Measurements from ENCODE around the gene HLX. TPM values are rescaled to one million over a fixed set of nuclear protein-coding genes. Genes with fewer than 3 reads are reported as not detected.

HLX gene
- total and polyA plus RNA-seq, 2 donors (not counting 1 experiment from before 2014, with no cell fraction given): 8.2 to 22.3 TPM

DNA sequence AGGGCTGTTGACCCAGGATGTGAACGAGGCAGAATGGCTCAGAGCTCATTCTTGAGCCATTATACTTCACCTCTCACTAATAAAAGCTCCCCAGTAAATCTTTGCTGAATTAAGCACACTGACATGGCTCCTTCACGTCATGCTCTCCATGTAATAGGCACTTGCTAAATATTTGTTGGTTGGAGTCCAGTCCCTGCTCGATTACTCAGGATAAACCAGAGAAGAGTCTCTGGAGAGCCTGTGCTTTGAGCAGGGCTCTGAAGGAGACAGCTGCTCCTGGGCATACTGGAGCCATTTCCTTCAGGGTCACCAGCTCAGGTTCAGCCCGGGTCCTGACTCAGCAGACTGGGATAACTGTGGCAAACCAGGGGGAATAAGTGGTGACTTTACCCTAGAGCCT, 46.9 kb downstream of the HLX start:
- Histone ChIP-seq H3K27ac (ENCODE audit: insufficient read depth, low read length) (no peak overlapping the region), H3K9ac (ENCODE audit: insufficient read depth, low read length) (no peak overlapping the region), H3K4me2 (ENCODE audit: extremely low read depth, insufficient read depth, low read length) (no peak overlapping the region), H3K4me1 (ENCODE audit: control insufficient read depth, extremely low read depth, insufficient read depth, low read length) (no peaks in the 10 kb centered on the region), H3K27me3 (ENCODE audit: control insufficient read depth, insufficient read depth, low read length) (no peaks in the 10 kb centered on the region), H3K9me3 (ENCODE audit: control insufficient read depth, insufficient read depth, low read depth, low read length) (no peaks in the 10 kb centered on the region), H3K36me3 (ENCODE audit: control insufficient read depth, insufficient read depth, low read length) (no peaks in the 10 kb centered on the region), H2AFZ (ENCODE audit: low read length) (no peak overlapping the region), H4K20me1 (ENCODE audit: control insufficient read depth, extremely low read depth, insufficient read depth, low read length) (no peaks in the 10 kb centered on the region), H3K79me2 (ENCODE audit: control insufficient read depth, insufficient read depth, low read length) (no peaks in the 10 kb centered on the region), H3K4me3 (replicated peaks in 1 of 4; ENCODE audit: control extremely low read depth in 1 of 4, insufficient read depth in 1 of 4, low read depth in 3 of 4, low read length in 4 of 4) (no peak overlapping the region)
- TF ChIP-seq, protein P1, sequence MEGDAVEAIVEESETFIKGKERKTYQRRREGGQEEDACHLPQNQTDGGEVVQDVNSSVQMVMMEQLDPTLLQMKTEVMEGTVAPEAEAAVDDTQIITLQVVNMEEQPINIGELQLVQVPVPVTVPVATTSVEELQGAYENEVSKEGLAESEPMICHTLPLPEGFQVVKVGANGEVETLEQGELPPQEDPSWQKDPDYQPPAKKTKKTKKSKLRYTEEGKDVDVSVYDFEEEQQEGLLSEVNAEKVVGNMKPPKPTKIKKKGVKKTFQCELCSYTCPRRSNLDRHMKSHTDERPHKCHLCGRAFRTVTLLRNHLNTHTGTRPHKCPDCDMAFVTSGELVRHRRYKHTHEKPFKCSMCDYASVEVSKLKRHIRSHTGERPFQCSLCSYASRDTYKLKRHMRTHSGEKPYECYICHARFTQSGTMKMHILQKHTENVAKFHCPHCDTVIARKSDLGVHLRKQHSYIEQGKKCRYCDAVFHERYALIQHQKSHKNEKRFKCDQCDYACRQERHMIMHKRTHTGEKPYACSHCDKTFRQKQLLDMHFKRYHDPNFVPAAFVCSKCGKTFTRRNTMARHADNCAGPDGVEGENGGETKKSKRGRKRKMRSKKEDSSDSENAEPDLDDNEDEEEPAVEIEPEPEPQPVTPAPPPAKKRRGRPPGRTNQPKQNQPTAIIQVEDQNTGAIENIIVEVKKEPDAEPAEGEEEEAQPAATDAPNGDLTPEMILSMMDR (conservative IDR thresholded peaks at IDR 0.05 in 1 of 2, IDR thresholded peaks at IDR 0.05 in 1 of 2; ENCODE audit: low read depth in 1 of 2, low read length in 2 of 2): no peak
- no peak for TF ChIP-seq EZH2 (IDR thresholded peaks at IDR 0.05; ENCODE audit: low read length, missing control alignments)
- DNase-seq (ENCODE audit: low read depth in 2 of 2): peak in 1 of 2 donors; percentile 28

DNA sequence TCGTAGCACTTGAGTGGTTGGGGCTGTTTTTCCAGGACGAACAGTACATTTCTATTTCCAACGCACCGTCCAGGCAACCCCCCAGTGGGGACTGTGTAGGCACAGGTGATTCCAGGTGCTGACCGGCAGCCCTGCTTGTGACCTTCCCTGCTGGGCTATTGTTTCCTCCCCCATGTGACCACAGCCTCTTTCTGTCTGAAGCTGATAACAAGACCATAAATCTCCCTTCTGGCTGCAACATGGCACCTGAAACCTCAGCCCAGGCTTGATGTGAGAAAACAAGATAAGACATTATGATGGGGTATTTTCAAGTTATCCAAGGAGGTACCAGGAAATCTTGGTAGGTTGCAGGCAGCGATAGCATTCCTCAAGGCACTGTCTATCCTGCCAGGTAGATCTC, 48.2 kb downstream of the HLX start:
- no peak for DNase-seq (ENCODE audit: low read depth in 2 of 2)
- H3K4me1 ChIP-seq (ENCODE audit: control insufficient read depth, extremely low read depth, insufficient read depth, low read length): no peaks in the 10 kb centered on the region
- TF ChIP-seq EZH2 (IDR thresholded peaks at IDR 0.05; ENCODE audit: low read length, missing control alignments): no peak
- TF ChIP-seq, protein P1 (conservative IDR thresholded peaks at IDR 0.05 in 1 of 2, IDR thresholded peaks at IDR 0.05 in 1 of 2; ENCODE audit: low read depth in 1 of 2, low read length in 2 of 2): no peak
- H3K27me3 ChIP-seq (ENCODE audit: control insufficient read depth, insufficient read depth, low read length): no peaks in the 10 kb centered on the region
- no peak overlapping the region for H3K4me2 ChIP-seq (ENCODE audit: extremely low read depth, insufficient read depth, low read length)
- H3K36me3 ChIP-seq (ENCODE audit: control insufficient read depth, insufficient read depth, low read length): no peaks in the 10 kb centered on the region
- no peaks in the 10 kb centered on the region for H4K20me1 ChIP-seq (ENCODE audit: control insufficient read depth, extremely low read depth, insufficient read depth, low read length)
- no peak overlapping the region for H3K4me3 ChIP-seq (replicated peaks in 1 of 4; ENCODE audit: control extremely low read depth in 1 of 4, insufficient read depth in 1 of 4, low read depth in 3 of 4, low read length in 4 of 4)
- no peak overlapping the region for H2AFZ ChIP-seq (ENCODE audit: low read length)
- H3K79me2 ChIP-seq (ENCODE audit: control insufficient read depth, insufficient read depth, low read length): no peaks in the 10 kb centered on the region
- H3K27ac ChIP-seq (ENCODE audit: insufficient read depth, low read length): no peak overlapping the region
- H3K9me3 ChIP-seq (ENCODE audit: control insufficient read depth, insufficient read depth, low read depth, low read length): no peaks in the 10 kb centered on the region
- no peak overlapping the region for H3K9ac ChIP-seq (ENCODE audit: insufficient read depth, low read length)

DNA sequence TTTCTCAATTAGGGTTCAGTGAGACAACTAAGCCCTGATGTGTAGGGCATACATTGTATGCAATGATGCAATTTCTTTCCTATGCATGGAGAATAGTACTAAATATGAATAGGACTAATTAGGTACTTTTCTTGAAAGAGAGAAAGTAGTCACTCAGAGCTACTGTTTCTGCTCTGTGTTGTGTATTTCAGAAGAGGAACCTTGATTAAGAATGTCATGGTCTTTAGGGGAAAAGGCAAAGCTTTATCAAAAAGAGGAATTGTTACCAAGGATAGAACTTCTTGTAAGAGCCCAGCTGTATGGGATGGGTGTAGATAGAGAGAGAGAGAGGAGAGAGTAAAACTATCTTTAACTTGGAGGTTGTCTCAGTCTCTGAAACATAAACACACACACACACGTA, 49.1 kb downstream of the HLX start:
- Histone ChIP-seq H3K27me3 (ENCODE audit: control insufficient read depth, insufficient read depth, low read length) (no peaks in the 10 kb centered on the region), H3K79me2 (ENCODE audit: control insufficient read depth, insufficient read depth, low read length) (no peaks in the 10 kb centered on the region), H3K4me1 (ENCODE audit: control insufficient read depth, extremely low read depth, insufficient read depth, low read length) (no peaks in the 10 kb centered on the region), H4K20me1 (ENCODE audit: control insufficient read depth, extremely low read depth, insufficient read depth, low read length) (no peaks in the 10 kb centered on the region), H3K4me2 (ENCODE audit: extremely low read depth, insufficient read depth, low read length) (no peak overlapping the region), H3K4me3 (replicated peaks in 1 of 4; ENCODE audit: control extremely low read depth in 1 of 4, insufficient read depth in 1 of 4, low read depth in 3 of 4, low read length in 4 of 4) (no peak overlapping the region), H3K9me3 (ENCODE audit: control insufficient read depth, insufficient read depth, low read depth, low read length) (no peaks in the 10 kb centered on the region), H3K27ac (ENCODE audit: insufficient read depth, low read length) (no peak overlapping the region), H3K9ac (ENCODE audit: insufficient read depth, low read length) (no peak overlapping the region), H3K36me3 (ENCODE audit: control insufficient read depth, insufficient read depth, low read length) (no peaks in the 10 kb centered on the region), H2AFZ (ENCODE audit: low read length) (no peak overlapping the region)
- no peak for TF ChIP-seq EZH2 (IDR thresholded peaks at IDR 0.05; ENCODE audit: low read length, missing control alignments)
- TF ChIP-seq, protein P1 (conservative IDR thresholded peaks at IDR 0.05 in 1 of 2, IDR thresholded peaks at IDR 0.05 in 1 of 2; ENCODE audit: low read depth in 1 of 2, low read length in 2 of 2): no peak
- no peak for DNase-seq (ENCODE audit: low read depth in 2 of 2)
